Fibroblast of skin of right quadriceps (primary cell): ENCODE measurements around the gene OPCML.
A peak's percentile ranks its signal among the peaks of the same experiment; 100 is the strongest.

Experiments used
- DNase-seq: peaks from one replicate; pipeline ENCODE4 v3.0.0-alpha.2; 2013

Gene OPCML

DNA sequence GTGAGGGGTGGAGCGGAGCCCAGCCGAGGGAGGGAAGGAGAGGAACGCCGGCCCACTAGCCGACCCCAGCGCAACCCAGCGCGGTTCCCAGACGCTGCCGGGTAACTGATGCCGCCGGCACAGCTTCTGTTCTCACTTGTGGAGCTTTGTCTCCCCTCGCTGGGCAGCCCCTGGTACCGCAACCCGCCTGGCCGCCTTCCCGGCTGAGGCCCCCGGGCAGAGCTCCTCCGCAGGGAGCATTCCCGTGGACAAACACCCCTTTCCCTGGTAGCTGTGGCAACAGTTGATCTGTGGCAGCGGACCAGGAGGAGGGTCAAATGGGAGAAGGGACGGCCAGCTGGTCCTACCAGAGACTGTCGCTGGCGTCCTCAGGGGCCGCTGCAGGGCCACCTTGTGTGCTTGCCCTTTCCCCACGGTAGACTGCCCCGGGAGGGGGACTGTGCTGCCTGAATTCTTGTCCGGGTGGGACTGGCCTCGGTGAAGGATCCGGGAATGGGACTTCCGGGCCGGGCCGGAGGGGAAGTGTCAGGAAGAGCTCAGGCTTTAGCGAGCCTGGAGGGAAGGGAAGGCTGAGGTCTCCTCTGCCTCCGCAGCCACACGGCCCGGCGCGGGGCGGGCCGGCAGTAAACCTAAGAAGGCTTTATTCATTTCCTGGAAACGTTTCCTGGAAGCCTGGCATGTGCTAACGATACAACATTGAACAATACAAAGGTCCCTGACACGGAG, 468.0 kb downstream of the OPCML start:
- peak; percentile 86 for DNase-seq

DNA sequence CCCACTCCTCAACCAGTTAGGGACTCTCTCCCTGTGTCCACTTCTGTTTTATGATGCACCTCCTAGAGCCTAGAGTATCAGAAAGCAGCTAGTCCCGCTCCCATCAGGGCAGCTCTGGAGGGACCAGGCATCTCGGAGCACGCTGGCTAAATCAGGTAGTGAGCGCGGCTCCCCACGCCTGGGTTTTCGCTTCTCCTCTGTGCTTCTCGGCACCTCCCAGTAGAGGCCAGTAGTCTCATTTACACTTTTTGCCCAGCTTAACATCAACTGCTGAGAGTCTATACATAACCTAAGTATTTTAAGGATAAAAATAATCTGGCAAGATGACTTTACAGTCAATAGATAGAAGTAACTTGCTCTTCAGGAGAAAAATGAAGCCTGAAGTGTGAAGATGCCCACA, 473.8 kb downstream of the OPCML start:
- DNase-seq, result no peak

DNA sequence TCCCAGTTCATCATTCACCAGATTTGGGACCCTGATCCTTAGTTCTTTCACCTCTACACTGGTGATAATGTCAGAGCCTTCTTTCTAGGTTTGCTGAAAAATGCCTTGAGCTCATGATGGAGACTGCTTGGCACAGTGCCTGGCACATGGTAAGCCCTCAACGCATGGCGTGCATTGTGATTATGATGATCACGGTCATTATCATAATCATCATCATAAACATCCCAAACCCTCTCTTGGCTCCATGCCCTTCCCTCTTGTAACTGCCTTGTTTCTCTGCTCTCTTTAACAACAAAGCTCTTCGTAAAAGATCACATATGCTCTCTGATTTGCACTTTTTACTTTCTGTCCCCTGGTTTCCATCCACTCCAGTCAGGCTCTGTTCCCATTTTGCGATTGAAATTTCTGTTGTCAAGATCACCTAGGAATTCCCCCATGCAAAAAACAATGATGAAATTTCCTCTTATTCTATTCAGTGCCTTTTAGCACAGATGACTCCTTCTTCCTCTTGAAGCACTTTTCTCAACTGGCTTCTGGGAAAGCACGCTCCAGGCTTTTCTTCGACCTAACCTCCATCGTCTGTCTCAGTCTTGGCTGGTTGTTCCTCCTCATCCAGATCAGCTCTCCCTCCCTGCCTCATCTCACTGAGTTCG, 479.1 kb downstream of the OPCML start:
- DNase-seq, result peak; percentile 10

DNA sequence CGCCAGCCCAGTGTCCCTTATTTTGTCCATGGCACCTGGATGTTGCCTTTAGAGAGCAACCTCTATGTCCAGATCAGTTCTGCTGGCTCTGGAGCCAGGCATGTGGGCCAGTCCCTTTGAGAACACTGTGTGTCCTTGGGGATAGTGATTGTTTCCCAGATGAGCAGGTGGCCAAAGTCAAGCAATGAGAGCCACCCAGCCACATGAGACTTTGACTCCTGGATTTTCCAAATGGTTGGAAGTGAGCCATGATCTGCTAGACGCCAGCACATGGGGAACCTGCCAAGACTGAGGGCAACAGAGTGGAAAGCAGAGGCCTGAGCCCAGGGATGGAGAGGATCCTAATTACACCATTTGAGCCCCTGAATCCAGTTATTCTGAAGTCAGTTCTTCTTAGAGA, 479.8 kb downstream of the OPCML start:
- no peak for DNase-seq

DNA sequence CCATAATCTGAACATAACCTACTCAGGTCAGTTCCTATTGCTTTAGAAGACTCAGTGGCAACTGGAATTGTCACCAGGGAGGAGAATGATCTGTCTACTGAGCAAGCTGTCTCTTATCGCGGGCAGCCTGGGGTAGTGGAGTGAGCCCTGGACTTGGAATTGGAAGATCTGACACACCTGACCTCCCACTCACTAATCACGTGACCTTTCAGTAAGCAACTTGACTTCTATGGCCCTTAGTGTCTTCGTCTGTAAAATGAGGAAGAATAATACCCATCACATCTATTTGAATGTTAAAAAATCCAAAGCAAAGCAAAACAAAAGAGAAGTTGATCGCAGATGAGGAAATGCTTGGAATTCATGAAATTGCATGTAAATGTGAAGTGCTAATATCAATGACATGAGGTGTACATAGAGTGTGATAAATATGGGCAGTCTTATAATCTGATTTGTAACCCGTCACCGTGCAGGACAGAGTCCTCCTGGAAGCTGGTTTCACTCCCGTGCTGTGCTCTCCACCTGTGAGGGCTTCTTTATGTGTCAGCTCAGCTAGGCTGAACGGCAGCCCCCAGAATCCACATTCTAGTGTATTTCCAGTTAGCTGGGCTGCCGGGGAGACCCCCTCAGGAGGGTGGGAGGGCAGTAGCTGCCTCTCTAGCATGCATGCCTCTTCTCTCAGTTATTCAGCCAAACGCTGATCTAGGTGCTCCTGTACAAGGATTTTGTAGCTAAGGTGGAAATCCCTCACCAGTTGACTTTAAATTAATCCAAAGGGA, 482.9 kb downstream of the OPCML start:
- no peak for DNase-seq

DNA sequence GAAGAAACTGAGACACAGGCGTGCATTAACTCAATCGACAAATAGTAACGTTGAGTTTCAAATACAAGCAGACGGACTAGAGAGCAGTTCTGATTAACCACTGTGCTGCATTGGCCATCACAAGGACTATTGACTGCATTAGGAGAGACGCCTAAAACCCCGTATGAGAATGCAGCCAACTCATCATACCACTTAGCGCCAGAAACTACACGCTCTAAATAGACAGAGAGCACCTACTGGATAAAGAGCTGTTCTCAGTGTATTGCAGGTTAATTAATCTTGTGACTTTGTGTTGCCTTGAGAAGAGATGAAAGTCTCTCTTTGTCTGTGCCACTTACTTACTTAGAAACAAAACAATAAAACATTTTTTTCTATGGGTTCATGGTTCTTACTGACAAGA, 484.0 kb downstream of the OPCML start:
- DNase-seq, result no peak

DNA sequence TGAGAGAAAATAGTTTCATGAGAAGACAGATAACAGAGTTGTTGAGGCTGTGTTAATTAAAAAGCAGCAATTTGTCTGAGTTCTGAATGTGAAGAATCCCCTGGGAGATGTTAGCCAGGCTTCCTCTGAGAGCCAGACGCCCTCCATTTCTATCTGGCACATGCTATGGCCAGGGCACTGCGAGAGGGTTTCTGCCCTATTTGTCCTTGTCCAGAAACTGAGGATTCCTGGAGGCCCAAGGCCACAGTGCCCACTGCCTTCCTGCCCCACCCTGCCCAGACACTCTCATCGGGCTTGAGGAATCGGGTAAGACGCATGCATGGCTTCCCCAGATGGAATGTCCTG, 484.6 kb downstream of the OPCML start:
- DNase-seq, result no peak

DNA sequence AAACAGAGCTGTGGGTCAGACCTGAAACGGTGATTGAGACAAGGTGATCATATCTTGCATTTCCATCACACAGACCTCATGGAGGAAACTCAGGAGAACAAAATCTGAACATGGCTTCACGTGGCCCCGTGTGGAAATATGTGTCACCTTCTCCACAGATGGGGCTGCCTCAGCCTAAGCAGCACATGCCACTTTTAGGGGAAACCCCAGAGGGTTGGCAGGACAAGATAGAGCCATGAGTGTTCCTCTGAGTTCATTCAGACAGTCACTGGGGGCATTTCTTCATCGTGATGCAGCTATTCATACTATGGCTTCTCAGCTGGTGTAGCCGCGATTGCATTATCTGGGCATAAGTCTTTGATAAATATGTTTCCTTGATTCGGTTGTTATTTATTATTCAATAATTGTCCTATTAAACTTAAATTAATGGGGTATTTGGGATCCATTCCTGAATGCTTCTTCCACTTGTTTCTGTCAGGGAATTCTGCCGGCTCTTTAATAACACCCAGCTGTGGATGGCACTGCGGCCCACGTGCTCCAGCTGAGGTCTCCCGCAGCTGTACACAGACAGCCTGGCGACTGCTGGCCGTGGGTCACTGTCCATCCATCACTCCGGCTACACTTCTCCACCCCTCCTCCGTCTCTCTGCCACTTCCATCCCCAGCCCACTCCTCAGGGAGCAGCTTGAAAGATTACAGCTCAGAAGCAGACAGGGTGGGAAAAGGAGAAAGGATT, 485.1 kb downstream of the OPCML start:
- DNase-seq, result no peak

DNA sequence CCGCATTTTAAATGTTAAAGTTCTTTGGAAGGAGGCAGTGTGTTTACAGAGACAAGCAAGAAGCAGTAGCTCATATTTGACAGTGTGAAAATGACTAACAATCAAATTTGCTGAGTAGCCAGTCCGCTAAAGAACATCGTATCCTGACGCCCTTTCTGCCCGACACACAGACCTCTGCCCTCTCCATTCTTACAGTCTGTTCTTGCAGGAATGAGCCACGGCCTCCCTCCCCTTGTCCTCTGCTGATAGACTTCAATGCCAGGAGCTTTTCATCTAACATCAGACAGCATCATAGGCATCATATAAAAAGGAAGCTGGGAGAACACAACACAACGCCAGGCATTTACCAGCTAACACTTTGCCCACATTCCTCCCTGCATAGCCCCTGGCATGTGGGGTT, 486.0 kb downstream of the OPCML start:
- no peak for DNase-seq

DNA sequence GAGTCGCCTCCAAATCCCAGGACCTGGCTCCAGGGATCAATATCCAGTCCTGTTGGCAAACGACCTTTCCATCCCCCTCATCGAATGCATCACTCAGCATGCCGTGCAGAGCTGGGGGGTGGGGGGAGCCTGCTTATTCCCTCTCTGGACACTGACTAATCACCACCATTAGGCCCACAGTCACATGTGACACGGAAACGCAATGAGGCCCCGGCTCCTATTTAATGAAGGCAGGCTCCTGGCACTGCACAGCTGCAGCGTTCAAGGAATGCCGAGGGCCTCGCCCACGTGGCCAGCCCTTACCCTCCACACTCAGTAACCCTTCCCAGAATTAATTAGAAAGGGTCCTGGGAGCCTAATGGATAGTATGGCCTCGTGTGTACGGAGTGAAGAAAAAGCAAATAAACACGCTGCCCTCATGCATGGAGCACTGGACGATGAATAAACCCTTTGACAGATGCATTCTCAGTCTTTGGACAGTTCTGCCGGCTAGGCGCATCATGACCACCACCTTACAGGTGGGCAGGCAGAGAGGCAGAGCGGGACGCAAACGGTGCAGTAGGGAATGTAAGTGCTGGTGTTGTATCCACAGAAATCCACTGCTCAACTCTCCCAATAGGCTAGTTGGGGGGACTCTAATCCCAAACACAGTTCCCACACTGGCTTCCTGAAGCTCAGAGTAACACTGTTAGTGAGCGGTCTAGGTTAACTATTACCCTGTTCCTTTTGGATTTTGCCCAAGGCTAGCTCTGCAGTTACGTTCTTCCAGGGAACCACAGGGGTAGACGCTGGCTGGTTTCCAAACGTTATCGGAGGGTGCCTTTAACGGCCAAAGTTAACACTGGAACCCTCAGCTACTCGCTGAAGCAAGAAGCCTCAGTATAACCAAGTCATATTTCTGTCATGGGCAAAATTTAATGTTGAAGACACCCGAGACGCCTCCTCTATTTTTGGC, 490.1 kb downstream of the OPCML start:
- peak; percentile 28 for DNase-seq

DNA sequence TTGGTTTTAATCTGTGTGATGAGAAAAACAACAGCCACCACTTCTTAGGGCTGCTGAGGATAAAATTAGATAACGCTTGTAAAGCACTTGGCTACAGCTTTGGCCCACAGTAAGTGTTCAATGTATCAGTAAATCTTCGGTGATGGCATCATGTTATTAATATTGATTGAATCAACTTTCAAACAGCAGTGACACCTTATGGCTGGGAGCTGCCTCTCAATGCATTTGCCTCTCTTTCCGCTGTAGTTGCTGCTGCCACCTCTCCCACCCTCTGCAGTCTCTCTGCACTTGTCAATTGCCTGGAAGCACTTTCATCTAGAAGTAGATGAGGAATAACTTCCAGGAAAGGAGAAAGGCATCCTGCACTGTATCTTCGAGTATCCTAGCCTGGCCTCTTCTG, 491.1 kb downstream of the OPCML start:
- DNase-seq, result no peak

DNA sequence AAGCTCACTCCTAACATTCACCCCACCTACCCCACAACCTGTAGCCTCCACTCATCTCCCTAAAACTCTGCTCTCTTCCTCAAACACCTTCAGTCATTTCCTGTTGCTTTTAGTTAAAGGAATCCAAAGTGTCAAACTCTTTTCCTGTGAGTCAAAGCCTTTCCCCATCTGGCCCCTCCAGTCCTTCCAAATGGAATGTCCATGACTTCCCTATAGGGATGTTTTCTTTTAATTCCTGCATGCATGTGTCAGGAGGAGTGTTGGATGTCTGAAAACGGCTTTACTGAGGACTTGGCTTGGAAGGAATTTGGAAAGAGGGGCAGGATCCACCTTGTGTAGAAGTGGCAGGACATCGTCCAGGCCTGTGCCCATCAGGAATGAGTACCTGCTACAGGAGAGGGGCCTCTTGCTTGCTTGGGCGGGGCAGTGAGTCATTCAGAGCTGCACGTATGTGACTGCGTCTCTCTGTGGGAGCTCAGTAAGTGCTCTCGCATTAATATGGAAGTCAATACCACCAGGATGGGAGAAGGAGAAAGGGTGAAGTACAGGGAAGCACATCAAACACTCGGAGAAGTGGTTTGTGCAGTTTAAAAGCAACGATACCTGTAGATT, 491.9 kb downstream of the OPCML start:
- DNase-seq, result peak; percentile 87

DNA sequence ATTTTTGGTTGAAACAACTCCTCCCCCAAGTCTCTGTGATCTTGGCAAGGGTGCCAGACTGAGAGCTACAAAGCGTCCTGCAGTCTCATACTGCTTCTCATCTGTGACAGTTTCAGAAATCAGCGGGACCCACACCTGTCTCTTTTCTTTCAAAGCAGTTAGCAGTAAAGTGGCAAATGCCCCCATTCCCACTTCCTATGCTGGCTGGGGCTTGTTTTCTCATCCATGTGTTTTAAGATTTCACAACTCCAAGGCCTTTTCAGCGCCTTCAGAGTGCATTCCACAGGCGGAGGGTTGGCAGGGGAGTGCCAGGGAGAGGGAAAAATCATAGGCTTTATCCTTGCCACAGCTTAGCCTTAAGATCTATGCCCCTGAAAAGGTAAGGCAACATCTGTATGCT, 493.5 kb downstream of the OPCML start:
- DNase-seq, result peak; percentile 22

DNA sequence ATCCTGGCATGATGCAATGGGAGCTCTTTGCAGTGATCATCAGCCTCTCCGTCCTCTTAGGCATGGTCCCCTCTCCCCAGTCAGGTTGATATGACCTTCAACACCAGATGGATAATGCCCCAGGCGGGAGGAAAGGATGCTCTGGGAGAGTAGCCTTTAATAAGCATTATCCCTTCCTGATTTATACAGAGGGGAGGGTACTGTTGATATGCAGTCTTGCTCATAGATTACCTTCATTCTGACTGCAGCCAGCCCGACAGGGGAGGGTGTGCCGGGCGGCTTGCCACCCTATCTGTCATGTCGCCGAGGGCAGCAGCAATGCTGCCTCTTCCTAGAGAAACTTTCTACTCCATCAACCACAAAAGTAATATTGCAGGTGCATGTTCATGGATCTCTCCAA, 497.4 kb downstream of the OPCML start:
- DNase-seq, result no peak

DNA sequence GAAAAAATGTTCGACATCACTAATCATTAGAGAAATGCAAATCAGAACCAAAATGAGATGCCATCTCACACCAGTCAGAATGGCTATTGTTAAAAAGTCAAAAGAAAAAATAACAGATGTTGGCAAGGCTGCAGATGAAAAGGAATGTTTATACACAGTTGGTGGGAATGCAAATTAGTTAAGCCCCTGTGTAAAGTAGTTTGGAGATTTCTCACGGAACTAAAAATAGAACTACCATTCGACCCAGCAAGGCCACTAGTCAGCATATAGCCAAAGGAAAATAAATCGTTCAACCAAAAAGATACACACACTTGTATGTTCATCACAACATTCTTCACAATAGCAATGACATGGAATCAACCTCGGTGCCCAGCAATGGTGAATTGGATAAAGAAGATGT, 503.2 kb downstream of the OPCML start:
- DNase-seq, result no peak

DNA sequence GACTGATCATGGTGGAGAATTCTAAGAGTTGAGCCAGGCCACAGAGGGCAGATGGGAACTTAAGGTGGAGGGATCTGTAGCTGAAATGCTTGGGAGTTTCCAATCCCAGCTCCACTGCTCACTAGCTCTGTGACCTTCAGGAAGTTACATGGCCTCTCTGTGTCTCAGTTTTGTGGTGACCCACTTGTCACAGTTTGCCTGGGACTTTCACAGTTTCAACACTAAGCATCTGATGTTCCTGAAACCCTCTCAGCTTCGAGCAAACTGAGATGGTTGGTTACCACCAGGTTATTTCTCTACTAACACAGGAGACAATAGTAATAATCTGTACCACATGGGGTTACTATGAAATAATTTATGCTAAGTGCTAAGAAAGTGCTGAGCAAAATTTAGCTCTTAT, 505.3 kb downstream of the OPCML start:
- DNase-seq, result no peak

DNA sequence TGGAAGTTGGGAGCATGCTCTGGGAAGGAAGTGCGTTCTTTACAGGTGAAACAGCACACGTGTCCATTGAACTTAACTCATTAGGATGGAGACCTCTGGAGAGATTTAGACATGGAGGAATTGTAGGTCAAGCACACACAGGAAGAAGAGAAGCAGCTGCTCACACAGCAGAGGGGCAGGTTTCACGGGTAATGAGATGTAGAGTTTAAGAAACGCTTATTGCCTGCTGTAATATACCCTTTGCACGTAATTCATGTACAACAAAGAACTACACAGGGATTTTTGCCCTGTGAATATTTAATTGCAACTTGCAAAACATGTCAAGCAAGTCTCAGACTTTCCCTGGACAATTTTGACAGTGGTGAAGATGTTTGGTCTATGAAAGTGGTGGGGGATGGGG, 508.0 kb downstream of the OPCML start:
- no peak for DNase-seq

DNA sequence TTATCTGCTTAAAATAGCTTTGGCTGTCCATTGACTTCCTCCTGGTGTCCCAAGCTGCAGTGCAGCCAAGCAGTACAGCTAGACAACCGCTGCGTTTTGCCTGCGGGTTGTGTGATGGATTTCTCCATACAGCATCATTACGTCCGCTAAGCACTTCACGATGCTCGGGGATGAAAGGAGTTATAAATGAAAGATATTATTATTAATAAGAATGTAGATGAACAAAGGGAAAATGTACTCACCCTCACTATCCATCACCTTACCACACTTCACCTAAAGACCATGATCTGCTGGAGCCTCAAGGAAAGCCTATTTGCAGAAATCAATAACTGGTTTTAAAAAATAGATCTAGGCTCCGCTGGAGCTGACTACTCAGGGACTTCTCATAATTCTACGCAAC, 509.1 kb downstream of the OPCML start:
- DNase-seq, result no peak

DNA sequence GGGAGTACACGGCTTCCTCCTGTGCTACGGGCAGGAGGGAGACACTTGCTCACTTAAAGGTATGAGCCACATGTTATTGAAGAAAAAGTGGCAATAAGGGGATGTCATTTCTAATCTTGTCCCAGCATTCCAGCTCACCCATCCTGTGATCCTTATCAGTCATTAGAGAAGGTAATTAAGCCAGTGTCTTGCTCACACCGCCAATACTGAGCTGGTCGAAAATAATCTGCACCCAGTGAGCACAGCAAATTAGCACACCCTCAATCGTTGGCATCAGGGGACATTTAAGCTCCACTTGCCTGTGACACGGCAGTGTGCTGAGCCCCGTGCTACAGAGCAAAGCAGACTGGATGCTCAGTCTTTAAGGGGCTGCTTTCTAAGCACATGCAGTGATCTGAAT, 510.7 kb downstream of the OPCML start:
- DNase-seq, result no peak

DNA sequence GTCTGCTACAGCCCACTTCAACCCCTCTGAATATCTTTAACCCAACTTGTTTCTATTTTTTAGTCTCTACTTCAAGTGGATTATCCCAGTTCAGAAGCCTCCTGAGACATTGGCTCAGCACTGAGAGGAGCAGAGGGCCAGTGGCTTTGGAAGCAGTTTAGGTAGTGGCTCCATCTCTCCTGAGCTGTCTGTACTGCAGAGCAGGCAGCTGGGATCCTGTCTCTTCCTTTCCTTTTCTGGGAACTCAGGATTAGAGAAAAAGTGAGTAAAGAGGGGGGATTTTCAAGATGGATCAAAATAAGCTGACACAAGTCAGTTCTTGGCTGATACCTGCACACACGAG, 512.0 kb downstream of the OPCML start:
- no peak for DNase-seq

DNA sequence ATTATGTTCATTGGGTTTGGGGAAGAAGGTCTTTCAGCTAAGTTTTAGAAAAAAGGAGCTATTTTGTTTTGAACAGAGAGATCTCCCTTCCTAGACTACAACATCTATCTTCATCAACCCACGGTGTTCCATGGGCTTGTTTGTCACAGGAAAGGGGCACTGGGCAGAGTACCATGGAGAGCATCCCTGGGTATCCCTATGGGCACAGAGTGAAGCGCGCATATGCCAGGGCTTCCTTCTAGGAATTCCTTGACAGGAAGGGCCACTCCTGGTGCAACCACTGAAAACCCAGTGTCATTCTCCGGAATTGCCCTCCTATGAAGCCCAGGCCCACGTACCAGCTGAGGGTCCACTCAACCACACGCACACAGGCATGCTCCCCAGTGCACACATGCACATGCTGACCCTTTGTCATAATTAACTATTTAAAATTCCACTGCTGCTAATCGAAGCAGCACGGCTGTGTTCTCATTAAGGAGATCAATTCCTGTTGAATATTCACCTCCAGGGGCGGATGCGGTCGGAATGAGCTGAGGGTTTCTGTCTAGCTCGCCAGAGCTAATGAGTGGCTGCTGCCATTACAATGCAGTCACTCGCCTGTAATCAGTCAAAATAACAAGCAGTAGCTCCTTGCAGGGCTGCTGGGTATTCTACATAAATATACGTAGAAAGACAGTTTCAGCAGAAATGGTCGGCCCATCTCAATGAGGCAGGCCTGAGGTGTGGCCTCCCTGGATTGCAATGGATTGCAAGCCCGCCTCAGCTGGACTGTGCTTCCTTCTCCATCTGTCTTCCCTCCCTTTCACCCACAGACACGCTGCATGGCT, 512.5 kb downstream of the OPCML start:
- DNase-seq, result no peak
